GM18909 (cell line): ENCODE measurements around the gene LFNG.

Experiments used
- ATAC-seq: cut with Tn5 transposase; IDR thresholded peaks from one replicate; pipeline ENCODE4 v1.9.1; 2021; ENCODE audit warnings: mild to moderate bottlenecking; ENCODE audit not compliant: unreplicated experiment, poor library complexity

LFNG gene

DNA sequence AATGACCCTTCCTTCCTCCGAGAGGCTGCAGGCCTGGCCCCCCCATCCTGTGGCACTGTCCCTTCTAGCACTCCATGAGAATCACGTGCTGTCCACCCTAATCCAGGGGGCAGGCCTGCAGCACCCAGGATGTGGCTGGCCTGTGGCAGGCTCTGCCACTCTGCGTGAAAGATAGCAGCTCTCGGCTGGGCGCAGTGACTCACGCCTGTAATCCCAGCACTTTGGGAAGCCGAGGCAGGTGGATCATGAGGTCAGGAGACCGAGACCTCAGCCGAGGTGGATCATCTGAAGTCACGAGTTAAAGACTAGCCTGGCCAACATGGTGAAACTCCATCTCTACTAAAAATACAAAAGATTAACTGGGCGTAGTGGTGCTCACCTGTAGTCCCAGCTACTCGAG lies 18.9 kb upstream of the LFNG start:
- ATAC-seq: no peak

DNA sequence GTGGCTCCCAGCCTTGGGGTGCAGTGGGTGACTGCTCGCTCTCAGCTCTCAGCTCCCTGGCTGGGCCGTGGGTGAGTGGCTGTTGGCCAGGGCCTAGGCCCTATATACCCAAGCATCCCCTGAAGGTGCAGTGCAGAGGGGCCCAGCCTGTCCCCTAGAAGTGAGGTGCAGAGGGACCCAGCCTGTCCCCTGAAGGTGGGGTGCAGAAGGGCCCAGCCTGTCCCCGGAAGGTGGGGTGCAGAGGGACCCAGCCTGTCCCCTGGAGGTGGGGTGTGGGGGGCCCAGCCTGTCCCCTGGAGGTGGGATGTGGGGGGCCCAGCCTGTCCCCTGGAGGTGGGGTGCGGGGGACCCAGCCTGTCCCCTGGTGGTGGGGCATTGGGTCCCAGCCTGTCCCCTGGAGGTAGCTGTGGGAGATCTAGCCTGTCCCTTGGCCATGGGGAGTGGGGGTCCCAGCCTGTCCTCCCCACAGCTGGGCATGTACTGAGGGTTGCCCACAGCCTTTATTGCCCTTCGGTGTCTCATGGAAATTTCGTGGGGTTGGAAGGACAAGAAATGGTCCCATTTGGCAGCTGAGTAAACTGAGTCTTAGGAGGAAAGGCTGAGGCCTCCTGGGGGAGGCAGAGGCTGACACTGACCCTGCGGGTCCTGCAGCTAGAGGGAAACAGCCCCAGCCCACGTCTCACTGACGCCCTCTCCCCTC lies 17.5 kb upstream of the LFNG start:
- no peak for ATAC-seq

DNA sequence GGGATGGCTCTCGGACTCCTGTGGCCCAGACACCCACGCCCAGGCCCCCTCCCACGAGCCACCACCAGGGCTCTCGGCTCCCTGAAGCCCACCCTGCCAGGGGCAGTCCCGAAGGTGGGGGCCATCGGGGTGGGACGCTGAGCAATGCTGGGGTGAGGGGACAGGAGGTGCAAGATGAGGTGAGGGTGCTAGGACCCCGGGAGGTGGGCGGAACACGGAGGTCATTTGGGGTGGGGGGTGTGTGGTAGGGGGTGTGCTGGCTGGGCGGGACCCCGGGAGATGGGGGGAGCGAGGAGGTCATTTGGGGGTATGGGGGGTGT lies 17.0 kb upstream of the LFNG start:
- ATAC-seq: no peak

DNA sequence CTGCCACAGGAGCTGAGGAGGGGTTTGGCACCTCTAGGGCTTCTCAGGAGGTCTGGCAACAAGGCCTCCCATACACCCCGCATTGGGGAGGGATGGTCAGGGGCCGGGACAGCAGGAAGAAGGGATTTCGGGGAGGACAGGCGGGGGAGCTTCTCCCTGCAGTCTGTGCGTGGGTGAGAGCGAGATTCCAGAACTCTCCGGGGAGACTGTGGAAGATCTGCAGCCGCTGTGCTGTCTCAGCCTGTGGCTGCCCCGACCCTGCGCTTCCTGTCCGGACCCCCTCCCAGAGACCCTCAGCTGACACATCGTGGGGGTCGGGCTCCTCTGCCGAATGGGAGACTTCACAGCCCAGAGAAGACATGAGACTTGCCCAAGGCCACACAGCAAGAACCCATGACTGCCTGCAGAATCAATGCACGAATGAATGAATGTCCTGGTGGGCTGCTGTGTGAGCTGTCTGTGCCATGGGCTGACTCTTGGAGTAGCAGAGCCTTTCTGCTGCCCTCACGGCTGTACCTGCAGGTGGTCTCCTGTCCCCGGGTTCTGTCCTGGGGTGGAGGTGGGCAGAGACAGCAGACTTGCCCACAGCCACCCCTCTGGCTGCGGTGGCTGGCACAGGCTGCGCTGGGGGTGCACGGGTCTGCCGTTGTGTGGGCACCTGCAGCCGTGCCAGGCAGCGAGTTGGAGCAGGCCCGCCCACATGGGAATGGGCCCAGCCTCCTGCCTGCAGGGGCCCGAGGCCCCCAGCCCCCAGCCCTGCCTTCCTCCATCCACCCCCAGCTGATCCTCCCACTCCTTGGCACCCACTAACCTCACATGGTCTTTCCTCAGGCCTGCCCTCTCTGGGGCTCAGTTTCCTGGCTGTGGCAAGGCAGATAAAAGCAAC lies 16.3 kb upstream of the LFNG start:
- ATAC-seq: no peak

DNA sequence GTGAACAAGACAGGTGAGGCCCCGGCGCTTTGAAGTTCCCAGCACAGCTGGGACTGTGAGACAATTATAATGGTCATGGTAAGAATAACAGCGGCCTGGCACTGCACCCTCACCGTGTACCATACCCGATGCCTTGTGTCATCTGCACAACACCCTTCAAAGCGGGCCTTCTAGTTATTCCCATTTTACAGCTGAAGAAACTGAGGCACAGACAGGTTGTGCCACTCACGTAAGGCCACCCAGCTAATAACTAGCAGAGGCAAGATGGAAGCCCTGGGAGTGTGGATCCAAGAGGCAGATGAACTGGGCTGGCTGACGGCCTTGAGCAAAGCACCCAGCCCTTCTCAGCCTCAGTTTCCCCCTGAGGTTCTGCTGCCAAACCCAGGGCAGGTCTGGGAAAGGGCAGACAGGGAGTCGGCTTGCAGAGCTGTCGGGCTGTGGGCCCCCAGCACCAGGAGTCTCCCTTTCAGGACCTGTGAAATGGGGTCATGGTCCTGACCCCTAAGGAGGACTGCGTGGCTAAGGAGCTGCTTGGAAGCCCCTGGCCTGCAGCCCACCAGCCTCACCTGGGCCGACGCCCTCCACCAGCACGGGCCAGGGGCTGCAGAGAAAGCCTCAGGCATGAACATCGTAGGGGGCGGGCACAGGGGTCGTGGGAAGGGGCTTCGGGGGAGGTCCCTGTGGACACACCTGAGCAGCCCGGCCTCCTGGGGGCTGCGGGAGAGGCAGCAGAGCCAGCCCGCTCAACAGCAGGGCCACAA lies 15.3 kb upstream of the LFNG start:
- ATAC-seq: no peak

DNA sequence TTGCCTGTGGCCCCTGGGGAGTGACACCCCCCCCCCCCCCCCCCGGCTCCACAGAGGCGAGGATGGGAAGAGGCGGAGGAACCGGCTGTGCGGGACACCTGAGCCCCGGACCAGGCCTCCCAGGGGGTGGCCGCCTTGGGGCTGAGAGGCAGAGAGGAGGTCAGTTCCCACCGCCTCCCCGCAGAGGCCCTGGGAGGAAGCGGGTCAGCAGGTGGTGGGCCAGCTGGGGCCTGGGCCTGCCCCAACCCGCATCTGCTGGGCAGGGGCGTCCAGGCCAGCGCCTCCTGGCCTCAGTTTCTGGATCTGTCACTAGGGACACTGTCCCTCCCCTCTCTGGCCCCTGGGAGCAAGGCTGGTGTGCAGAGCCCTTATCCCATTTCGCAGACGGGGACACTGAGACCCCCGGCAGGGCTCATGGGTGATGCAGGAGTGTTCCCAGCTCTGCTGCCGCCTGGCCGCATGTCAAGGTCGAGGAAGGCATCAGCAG lies 14.6 kb upstream of the LFNG start:
- no peak for ATAC-seq

DNA sequence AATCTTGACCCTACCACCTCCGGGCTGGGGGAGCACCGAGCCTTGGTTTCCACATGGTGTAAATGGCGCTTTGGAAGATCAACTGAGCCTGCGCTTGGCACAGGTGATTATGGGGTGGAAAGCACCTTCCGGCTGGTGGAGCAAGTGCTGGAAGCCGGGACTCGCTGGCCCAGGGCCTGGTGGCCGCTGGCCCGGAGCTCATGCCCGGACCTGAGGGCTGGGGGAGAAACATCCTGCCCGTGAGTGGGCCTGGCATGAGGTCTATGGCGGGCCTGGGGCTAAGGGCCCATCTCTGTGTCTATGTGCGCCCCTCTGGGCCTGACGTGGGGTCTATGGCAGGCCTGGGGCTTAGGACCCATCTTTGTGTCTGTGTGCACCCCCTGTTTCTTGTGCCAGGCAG lies 14.2 kb upstream of the LFNG start:
- no peak for ATAC-seq

DNA sequence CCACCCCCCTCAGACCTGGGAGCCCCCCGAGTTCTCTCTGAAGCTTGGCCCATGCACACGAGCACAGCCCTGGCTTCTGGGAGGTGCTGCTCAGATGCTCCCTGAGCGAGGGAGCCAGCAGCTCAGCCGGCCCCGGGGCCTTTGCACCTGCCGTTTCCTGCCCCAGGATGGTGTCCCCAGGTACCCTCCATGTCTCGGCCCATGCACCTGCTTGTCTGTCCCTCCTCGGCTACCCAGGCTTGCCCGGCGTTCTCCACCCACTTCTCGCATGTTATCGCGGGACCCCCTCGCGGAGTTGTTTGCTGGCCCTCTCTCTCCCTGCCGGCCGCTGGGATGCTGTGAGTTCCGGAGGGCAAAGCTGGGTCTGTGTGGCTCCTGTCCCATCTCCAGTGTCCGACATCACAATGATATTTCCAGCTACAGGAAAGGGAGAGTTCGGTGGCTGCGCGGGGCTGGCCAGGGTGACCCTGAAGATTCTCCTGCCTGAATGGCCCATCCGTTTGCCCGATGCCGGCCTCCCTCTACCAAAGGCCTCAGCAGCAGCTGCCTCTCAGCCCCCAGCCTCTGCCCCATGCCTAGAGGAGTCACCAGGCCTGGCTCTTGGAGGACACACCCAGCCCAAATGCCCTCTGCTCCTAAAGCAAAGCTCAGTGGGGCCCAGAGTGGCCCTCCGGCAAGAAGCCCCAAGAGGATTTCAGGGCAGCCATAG lies 12.2 kb upstream of the LFNG start:
- ATAC-seq: no peak

DNA sequence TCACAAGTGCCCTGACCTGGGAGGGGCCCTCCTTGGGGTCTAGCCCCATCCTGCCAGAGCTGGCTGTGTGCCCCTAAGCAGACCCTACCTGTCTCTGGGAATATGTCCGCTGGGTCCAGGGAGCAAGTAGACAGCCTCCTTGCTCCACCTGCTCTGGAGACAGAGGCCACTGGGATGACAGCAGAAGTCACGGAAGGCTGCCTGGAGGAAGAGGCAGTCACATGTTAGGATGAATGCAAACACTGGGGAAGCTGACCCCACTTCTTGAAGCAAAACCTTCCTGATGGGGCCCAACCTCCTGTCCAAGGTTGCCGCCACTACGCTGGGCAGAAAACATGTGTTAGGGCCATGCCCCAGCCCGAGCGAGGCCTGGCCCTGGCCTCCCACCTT lies 11.7 kb upstream of the LFNG start:
- ATAC-seq: no peak

DNA sequence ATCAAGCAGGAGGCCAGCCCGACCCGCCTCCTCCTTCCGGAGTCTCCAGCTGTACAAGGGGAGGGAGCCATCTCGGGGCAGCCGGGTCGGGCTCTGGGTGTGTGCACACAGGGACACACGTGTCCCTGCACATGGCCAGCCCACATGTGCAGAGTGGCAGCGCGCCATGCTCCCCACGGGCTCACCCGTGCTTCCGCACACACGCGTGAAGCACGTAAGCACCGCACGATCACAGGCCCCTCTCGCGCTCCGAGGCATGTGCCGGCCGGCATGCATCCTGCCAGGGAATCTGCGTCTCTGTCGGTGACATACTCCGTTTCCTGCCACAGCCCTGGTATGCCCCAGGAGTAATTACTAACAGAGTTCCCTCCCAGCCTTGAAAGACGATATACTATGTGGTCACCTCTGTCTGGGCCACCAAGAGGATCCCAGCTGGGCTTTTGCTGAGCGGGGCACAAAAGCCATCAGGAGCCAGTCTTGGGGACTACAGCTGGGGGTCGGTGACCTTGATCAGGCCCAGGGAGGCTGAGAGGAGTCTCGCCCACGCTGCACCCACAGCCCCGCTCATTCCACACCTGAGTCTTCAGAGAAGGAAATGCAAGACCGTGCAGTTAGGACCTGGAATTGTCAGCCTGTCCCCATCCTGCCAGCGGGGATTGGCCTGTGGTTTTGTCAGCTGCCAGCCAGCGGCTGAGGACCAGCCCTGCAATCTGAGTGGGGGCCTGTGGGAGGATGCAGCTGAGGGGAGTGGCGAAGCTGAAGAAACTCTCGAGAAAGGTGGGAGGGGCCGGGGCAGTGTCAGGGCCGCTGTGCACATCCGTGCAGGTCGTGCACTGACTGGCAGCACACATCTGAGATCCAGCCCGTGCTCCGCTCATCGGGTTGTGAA lies 11.0 kb upstream of the LFNG start:
- ATAC-seq: peak; percentile 50

DNA sequence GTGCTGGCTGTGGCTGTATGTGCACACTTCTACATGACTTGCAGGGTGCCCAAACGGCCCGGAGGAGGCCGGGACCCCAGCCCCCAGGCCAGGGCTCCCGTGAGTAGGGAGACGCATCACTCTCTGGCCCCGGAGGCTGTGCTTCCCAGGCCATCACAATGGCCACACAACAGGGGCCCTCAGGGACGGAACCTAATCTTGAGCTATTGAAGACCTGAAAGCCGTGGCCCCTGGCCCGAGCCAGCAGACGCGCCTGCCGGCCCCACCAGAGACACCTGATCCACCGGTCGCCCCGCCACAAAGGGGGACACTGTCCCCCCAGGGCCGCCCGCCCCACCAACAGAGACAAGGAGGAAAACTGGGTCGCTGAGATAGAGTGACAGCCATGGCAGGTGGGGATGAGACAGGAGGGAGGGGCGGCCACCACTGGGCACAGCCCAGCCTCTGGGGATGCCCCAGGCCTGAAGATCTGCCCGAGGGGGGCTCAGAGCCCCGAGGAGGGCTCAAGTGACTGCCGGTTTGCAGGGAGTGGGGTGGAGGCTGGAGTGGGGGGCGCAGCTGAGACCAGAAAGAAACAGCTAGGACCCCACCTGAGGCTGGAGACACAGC lies 10.2 kb upstream of the LFNG start:
- no peak for ATAC-seq

DNA sequence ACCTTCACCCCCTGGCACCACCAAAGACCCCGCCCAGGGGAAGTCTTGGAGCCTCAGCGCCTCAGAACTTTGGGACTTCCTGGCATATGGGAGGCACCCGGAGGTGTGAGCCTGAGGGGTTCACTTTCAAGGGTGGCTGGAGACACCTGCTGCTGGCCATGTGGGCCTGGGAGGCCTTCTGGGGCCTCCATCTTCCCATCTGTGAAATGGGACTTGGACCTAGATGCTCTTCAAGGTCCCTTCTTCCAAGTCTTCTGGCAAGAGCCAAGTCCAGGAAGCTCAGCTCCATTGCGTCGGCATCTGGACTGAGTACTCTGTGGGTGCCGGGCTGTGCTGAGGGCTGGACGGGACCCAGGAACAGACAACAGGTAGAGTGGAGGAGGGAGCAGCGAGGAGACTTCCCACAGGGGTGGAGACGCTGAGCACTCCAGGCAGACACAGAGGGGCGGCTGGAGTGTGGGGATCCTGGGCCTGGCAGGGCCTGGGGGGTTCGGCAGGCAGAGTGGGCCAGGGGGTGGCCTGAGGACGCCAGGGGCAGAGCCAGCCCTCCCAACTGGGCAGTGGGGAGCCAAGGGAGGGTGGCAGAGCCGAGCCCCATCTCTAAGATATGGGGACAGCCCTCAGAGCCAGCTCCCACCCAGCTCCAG lies 9.3 kb upstream of the LFNG start:
- ATAC-seq: no peak

DNA sequence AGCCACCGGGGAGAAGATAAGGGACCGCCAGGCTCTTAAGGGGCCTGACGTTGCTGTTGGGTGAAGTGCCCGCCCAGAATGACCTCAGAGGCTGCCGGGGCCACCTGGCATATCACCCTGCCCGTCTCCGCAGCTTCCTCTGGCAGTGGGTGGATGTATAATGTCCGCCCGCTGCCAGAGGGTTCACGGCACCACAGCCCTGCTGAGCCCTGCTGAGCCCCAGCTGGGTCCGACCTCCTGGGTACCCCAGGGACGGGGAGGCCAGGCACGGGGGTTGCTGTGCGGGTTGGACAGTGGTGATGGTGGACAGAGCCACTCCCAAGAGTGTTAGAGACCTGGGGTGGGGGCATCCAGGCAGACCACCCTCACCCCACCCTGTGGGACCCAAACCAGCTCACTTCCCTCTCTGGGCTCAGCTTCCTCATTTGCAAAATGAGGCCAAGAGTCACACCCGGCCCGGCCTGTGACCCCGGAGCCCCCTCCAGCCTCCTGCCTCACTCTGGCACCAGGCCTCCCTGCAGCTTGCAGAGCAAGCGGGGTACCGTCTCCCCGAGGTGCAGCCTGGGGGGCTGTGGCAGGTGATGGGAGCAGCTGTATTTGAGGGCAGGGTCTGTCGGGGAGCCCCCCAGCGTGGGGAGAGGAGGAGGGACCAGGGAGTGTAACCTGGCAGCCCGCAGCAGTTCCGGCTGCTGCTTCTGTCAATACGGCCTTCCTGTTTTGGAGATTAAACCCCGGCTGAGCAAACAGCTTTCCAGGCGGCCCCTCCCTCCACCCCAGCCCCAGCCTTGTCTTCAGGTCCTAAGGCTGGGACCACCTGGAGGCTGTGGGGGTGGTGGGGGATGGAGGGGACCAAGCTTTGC lies 8.4 kb upstream of the LFNG start:
- ATAC-seq: no peak

DNA sequence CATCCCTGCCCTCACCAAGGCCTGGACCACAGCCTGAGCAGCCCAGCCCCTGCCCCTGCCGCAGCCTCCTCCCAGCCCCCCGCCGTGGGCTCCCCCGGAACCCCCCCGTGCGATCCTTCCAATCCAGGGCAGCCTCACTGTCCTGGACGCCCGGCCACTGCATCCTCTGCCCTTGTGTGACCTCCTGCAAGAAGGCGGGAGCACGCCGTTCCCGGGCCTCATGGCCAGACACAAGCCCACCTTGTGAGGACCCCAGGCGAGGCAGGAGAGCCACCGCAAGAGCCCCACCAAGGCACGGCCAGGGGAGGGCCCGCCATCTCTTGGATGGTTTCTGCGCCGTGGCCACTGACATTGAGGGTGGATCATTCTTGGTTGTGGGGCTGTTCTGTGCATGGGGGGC lies 7.8 kb upstream of the LFNG start:
- ATAC-seq: no peak

DNA sequence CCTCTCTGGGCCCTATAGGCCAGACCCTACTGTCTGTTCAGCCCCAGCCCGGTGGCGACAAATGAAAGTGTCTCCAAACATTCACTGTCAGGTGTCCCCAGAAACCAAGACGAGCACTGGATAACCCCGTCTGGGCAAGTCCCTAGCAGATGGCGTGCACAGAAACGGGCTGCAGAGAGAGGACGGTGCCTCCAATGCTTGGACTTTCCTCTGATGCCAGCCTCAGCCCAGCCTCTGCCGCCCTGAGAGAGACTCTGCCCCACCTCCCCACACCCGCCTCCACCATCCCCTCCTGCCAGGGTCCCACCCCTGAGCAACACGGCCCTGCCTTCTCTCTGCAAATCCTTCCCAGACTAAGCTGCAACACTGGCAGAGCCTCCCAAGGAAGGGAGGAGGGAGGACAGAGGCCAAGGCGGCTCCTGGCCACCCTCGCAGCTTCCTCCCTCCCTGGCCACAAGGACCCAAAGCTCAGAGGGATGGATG lies 7.4 kb upstream of the LFNG start:
- no peak for ATAC-seq

DNA sequence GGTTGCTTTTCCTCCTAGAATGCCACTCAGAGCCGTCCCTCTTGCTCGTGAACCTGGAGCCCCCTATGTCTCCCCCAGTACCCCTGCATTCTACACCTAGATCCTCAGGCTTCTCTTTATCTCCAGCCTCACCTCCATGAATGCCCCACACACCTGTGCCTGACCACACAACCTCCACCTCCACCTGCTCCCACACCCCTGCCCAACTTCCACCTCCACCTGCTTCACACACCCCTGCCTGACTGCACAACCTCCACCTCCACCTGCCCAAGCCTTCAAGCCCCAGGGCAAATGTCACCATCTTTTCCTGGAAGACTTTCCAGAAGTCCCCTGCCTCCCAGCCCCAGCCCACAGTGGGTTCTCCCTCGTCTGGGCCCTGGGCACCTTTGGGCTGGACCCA lies 6.9 kb upstream of the LFNG start:
- ATAC-seq: no peak

DNA sequence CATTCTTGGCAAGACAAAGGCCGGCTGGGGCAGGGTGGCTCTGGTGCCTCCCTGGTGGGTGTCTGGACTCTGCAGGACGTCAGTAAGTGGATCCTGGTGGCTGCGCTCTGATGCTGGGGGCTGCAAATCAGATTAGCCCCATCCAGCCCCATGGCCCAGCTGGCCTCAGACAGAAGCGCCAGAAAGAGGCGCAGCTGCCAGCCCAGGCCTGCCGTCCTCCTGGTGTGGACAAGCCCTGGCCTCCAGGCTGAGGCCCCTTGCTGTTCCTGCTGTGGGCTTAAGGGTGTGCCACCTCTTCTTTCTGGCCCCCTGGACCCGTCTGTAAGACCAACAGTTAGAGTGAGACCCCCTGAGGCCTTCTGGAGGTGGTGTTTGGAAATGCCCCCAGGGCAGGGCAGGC lies 5.9 kb upstream of the LFNG start:
- no peak for ATAC-seq
